ENCODE results near the gene GART.
A peak's percentile ranks its signal among the peaks of the same experiment; 100 is the strongest.
"Not testable (repeated sequence)": the region's sequence is repeated elsewhere in the genome, so short reads cannot be mapped to it uniquely, and the experiment has no call there.

The GART gene

DNA sequence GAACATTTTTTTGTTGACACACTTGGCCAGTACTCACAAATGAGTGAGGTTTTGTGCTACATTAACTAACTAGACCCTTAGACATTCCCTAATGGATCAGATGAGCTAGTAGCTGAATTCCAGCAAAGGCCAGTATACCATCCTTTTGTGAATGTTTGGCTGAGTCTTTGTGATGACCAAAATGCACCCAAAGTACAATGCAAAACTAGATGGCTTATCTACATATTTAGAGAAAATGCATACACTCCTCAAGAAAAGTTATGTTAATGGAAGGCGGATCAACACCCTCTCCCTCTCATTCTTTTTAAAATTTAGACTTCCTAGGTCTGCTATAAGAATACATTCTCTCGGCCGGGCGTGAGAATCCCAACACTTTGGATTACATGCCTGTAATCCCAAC, 30.3 kb downstream of the GART start:
- DNase-seq: no peak

DNA sequence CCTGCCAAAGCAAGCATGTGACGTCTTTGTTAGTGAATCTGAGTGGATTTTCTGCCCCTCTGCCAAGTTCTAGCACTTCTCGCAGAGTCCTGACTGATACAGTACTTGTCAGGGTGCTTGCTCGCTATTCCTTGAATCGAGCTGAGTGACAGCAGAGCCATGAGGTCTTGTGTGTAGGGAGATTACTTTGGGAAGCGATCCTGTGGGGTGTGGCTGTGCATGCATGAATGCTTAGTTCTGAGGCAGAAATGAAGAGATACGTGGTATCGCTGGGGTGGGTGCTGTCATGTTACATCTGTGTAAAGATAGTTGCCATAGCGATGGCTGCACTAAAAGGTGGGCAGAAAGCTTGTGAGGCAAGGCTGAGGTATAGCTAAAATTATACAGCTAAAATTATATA, 31.1 kb downstream of the GART start:
- no peak for DNase-seq

DNA sequence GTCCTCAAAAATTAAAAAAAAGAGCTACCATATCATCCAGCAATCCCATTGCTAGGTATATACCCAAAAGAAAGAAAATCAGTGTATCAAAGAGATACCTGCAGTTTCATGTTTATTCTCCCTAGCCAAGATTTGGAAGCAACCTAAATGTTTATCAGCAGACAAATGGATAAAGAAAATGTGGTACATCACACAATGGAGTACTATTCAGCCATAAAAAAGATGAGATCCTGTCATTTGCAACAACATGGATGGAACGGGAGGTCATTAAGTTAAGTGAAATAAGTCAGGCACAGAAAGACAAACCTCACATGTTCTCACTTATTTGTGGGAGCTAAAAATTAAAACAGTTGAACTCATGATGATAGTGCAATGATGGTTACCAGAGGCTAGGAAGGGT, 34.9 kb downstream of the GART start:
- DNase-seq: not testable (repeated sequence)

DNA sequence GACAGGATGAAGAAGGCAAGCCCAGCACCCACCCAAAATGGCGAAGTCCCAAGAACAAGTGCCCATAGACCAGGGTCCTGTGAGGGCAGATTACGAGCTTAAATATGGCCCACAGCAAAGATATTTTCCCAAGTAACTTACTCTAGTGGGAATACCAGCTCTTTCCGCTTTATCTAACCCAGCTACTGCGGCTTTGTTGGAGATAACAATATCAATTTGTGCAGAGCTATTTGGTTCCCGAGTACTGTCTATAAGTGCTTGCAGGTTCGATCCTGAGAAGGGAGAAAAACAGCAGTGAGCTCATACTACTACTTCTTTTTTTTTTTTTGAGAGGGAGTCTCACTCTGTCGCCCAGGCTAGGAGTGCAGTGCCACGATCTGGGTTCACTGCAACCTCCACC, 36.1 kb downstream of the GART start:
- DNase-seq: no peak

DNA sequence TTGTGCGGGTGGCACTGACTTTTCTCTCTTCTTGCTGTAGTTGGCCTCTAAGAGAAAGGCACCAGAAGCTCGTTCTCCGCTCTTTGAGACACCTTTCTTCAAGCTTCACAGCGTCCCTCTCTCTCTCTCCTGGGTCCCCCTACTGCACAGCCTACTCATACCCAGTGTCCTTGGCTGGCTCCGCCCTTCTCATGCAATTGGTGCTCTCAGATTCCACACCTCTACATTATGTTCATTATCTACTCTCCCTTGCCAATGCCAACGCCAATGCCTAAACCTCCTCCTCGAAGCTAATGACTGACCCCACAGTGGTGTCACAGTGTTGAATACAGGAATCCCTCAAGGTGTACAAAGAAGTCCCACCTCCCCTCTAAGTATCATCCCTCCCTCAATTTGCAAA, 45.6 kb downstream of the GART start:
- DNase-seq: no peak

DNA sequence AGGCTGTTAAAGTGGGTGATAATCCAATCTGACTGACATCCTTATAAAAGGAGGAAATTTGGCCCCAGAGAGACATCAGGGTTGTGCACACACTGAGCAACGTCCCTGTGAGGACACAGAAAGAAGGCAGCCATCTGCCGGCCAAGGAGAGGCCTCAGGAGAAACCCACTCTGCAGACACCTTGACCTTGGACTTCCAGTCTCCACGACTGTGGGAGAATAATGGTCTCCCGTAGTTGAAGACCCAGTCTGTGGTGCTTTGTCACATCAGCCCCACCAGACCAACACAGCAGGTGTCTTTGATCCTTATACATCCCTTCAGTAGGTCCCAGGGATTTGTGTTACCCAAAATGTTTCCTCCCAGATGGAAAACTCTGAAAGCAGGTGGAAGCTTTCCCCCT, 46.2 kb downstream of the GART start:
- DNase-seq: no peak

DNA sequence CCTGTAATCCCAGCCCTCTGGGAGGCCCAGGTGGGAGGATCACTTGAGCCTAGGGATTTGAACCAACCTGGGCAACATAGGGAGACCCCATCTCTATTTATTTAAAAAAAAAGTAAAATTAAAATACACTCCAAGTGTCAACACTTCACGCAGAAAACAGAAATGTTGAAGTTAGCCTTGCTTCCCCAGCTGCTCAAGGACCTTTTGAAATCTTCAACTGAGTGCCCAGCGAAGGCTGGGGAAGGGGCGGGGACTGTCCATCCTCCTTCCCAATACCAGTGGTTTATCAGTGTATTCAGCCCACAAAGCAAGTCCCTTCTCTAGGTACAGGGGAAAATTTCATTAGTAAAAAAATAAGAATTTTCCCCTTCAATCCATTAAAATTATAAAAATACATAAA, 48.2 kb downstream of the GART start:
- no peak for DNase-seq

DNA sequence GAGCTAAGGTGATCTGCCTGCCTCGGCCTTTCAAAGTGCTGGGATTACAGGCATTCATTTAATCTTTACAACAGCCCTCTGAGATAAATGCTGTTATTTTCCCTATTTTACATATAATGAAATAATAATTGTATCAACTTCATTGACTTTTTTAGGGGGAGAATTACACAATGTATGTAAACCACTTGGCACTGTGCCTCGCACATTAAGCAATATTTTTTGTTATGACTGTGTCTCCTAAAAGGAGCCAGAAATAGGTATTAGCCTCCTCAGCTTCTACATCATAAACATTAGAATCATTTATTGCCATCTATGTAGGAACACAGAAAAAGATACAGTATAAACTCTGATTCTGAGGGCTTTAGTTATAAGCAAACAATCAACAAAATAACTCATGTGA, 49.3 kb downstream of the GART start:
- DNase-seq: no peak

DNA sequence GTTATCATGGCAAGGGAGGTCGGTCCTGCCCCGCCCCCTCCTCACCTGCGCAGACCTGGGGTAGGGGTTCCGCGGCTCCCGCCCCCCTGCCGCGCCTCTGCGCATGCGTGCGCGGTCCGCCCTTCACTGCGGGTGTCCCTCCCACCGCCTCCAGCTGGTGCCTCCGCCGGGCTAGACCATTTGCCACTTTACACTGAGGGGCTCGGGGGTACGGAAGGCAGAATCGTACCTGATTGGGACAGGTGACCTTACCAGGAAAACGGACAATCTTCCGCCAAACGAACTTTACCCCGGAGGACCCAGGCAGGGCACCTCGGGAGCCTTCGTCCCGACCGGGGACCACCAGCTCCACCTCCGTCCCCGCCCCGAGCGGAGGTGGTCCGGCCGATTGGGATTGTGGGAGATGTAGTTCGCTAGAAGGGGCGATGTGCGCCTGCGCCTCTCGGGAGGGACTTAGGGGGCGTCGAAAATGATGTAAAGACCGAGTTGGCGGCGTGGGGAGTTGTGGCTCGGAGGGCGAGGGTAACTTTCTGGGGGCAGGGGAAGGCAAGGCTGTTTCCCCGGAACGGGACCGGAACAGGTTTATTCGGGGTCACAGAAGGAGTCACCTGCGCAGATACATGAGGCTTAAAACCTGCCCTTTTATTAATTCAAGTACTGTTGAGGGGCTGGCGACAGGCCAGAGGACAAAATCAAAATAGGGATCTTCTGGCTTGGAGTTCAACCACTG, 50.4 kb downstream of the GART start, which contains the start of gene DNAJC28:
TSS of gene DNAJC28 (minus strand) at position 344 of the 730 bp plus-strand sequence. CDS start 2,323 bp downstream, outside the sequence.
- DNase-seq: peak; percentile 94 to 95

DNA sequence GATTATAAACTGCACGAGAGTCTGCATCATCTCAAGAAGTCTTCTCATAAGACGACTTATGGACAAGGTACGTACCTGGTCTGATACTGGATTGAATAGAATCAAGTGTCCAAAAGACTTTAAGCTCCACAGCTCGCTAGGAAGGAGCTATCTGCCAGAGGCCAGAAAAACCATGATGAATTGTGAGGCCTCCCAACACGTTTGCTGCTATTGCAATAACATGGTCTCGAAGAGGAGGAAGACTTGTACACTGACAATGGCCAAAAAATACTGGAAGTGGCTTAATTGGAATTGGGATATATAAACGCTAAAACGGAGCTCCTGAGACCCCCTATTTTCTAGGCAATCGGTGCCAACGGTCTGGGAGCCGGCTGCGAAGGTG, 50.9 kb downstream of the GART start:
- DNase-seq: no peak

DNA sequence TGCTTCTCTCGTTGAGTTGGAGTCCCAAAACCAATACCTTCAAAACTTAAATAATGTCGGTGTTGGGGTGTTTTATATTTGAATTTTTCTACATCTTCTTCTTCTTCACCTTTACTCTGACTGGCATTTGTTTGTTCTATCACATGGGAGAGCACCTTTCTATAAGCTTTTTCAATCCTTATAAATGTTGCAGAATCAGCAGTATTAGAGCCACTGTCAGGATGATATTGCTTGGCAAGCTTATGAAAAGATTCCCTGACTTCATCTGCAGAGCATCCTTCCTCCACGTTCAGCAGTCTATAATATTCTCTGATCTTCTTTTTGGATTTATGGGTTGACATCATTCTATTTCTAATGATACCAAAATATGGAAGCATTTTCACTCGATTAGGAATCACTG, 53.0 kb downstream of the GART start:
- no peak for DNase-seq

DNA sequence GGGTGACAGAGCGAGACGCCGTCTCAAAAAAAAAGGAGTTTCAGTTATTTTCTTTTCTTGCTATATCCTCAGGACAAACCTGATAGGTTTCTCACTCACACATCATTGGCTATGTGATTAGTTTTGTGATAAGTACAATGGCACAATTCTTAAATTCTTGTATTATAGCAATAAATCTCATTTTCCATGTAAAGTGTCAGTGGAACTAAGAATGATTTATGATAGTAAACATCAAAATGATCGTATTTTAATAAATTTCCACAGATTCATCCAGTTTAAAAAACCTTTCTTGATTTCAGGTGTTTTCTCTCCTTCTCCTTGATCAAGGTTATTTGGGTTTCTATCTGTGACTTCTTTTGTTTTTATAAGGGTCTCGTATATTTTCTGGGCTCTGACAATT, 53.9 kb downstream of the GART start:
- no peak for DNase-seq

DNA sequence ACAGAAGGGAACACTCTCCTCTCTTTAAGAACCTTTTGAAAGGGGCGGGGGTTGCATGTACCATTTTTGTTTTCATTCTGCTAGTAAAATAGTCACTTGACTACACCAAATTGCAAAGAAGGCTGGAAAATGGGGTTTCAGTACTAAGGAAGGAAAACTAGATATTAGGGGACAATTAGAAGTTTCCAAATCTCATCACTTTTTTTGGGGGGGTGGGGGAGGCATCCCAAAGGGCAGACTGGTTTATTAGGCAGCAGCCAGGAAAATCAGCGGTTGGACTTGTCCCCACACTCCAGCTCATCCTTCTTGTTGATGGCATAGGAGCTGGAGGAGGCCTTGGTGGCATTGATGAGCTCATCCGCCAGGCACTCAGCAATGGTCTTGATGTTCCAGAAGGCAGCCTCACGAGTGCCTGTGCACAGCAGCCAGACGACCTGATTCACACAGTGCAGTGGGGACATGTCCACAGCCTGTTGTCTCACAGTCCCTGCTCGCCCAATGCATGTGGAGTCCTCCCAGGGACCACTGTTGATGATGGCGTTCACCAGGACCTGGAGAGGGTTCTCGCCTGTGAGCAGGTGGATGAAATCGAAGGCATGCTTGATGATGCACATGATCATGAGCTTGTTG, 60.5 kb downstream of the GART start:
- no peak for DNase-seq

DNA sequence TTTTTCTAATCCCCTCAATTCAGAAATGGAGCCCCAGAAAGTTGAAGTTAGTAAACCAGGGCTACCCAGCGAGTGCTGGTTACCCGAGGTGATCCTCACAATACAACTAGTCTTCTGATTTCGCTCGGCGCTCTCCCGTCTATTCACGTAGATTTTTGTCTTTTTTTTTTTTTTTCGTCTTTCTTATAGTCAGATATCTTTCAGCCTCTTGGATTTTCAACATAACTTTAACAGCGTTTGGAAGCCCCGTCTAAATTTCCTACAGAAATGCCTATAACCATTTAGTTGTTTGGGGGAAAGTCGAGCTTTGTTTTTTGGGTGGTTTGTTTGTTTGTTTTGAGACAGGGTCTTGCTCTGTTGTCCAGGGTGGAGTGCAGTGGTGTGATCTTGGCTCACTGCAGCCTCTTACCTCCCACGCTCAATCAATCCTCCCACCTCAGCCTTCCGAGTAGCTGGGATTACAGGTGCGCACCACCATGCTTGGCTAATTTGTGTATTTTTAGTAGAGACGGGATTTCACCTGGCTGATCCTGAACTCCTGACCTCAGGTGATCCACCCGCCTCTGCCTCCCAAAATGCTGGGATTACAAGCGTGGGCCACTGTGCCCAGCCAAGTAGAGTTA, 61.3 kb downstream of the GART start:
- no peak for DNase-seq

DNA sequence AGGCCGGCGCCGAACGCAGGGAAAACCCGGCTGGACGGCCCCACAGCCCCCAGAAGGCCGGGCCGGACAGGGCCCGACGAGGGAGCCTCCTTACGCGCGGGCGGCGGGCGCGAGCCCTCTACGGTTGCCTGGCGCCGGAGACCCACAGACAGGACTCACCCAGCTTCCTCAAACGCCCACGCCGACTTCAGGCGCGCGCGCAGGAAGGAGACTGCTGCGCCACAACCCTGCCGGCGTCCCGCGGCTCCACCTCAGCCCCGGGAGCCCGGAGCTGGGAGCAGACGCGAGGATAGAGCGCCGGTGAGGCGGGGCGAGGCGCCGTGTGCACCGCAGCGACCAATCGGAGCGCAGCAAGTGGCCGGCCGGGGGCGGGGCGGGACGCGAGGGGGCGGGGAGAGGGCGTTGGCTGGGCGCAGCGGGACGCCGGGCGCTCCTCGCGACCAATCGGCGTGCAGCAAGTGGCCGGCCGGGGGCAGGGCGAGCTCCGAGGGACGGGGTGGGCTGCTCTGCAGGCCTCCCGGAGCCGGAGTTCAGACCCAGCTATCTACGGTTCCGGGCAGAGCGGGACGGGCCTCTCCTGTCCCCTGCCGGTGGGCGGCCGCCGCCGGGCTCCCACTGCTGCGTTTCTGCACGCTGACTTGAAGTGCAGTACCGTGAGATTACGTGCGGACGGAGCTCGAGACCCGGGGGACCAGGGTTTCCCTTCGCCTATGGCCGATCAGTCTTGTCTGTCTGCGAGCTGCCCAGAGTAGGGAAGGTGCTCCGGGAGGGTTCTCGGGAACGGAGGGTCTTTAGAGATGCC, 62.0 kb downstream of the GART start, which contains the start of gene TMEM50B:
TSS of gene TMEM50B (minus strand) at position 296 of the 802 bp plus-strand sequence. CDS start 11,089 bp downstream, outside the sequence.
- DNase-seq: peak; percentile 93 to 95

DNA sequence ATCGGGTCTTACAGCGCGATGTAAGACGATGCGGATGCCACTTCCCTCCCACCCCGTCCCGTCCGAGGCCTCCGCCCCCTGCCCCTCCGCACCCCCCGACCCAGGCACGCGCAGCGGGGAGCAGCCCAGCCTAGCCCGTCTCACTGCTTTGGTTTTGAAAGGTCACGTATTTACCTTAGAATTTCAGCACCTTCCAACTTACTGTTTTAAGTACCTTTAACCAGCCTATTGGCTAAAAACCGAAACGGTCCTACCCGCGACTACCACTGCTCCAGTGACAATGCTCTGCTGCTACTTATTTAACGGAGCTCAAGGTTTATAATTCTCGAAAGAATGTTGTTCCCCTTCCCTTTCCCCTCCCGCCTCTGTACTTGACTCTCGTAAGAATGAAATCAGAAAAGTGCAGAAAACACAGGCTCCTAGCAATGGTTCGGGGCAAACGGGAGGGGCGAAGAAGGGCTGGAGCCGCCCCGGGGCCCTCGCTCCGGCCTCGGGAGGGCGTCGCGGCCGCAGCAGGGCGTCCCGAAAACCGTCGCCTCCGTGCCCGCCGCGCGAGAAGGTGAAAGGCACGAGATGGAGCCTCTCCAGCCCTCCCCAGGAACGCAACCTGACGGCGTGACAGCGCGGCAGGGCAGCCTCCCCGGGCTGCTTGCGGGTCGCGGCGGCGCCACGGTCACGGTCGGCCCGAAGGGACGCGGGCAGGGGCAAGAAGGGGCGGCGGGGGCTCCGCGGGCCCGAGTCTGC, 62.8 kb downstream of the GART start:
- peak; percentile 15 to 35 for DNase-seq

DNA sequence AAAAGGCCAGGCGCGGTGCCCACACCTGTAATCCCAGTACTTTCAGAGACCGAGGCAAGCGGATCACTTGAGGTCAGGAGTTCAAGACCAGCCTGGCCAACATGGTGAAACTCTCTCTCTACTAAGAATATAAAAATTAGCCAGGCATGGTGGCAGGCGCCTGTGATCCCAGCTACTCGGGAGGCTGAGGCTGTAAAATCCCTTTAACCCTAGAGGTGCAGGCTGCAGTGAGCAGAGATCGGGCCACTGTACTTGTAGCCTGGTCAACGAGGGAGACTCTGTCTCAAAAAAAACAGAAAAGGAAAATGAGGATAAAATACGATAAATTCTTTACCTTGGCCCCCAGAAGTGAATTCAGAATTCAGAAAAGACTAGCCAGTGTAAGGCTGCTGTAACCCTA, 63.7 kb downstream of the GART start:
- DNase-seq: no peak

DNA sequence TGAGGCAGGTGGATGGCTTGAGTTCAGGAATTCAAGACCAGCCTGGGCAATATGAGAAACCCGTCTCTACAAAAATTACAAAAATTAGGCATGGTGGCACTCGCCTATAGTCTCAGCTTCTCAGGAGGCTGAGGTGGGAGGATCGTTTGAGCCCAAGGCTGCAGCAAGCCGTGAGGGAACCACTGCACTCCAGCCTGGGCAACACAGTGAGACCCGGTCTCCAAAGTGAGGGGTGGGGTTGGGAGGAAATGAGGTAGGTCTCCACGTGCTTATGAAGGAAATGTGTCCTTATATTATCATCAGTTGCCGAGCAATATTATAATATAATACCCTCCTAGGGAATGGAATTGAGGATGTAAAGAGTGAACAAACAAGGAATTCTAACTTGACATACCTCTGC, 64.9 kb downstream of the GART start:
- no peak for DNase-seq

DNA sequence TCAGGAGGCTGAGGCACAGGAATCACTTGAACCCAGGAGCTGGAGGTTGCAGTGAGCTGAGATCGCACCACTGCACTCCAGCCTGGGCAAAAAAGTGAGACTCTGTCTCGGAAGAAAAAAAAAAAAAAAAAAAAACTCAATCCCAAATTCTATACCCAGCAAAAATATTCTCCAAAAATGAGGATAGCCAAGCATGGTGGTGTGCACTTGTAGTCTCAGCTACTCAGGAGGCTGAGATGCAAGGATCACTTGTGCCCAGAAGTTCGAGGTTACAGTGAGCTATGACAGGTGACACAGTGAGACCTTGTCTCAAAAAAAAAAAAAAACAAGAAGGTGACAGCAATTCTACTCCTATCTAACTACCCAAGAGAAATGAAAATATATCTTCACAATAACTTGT, 68.6 kb downstream of the GART start:
- no peak for DNase-seq

DNA sequence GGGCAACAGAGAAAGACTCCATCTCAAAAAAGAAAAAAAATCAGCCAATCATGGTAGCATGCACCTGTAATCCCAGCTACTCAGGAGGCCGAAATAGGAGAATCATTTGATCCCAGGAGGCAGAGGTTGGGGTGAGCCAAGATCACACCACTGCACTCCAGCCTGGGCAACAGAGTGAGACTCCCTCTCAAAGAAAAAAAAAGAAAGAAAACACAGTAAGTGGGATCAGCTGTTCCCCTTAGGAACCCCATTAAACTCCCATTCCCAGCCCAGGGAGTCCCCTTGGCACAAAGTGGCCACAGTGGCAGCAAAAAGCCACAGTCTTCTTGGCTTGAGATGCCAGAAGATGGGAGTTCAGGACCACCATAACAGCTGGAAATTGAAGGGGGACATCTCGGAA, 71.2 kb downstream of the GART start:
- DNase-seq: no peak

DNA sequence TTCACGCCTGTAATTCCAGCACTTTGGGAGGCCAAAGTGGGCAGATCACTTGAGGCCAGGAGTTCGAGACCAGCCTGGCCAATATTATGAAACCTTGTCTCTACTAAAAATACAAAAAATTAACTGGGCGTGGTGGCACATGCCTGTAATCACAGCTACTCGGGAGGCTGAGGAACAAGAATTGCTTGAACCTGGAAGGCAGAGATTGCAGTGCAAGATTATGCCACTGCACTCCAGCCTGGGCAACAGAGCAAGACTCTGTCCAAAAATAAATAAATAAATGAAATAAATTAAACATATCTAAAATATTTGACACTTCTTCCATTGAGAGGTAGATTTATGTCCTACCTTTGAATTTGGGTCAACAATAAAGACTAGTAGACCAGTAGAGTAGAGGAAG, 72.7 kb downstream of the GART start:
- not testable (repeated sequence) for DNase-seq

DNA sequence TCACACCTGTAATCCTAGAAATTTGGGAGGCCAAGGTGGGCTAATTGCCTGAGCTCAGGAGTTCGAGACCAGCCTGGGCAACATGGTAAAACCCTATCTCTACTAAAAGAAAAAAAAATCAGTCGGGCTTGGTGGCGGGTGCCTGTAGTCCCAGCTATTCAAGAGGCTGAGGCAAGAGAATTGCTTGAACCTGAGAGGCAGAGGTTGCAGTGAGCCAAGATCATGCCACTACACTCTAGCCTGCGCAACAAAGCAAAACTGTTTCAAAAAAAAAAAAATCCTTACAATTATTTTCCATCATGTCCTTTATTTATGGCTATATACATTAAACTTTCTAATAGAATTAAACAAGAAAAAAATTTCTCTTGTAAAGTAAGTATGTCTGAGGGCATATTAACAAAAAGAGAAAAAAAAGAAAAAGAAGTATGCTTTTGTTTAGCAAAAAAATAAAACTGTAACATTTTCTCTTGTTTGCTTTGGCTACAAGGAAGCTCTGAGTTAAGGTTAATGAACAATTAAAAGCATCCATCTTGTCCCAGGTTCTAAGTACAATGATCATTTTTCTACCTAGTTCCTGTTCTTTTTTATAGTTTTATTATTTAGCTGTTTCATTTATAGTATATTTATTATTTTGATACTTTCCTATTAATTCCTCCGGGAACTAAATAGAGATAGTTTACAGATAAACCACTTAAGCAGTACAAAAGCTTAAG, 80.2 kb downstream of the GART start:
- no peak for DNase-seq
